Panc1 (cell line): Measurements from ENCODE around the gene OVOL2. TPM values are rescaled to one million over a fixed set of nuclear protein-coding genes. Genes with fewer than 3 reads are reported as not detected.
A peak's percentile ranks its signal among the peaks of the same experiment; 100 is the strongest.

ENCODE experiments used
- ATAC-seq: fragments of 200-7000 bp; cut with Tn5 transposase; 2 replicates; pipeline ENCODE4 v1.9.1; 2020; ENCODE audit warnings: mild to moderate bottlenecking, moderate library complexity
- BruUV-seq: library from RNA; stranded (reverse); fragments of 400-500 nt; replicated peaks from 2 replicates; lab custom pipeline; 2021; lab: Mats Ljungman, UMichigan
- CTCF ChIA-PET: fragments of 300-600 bp; sonication (Branson Sonifier 250); formaldehyde crosslinking; loops from one replicate; lab custom pipeline; 2022; ENCODE audit warnings: antibody characterized with exemption; lab: Charles Lee
- POLR2A ChIA-PET: fragments of 300-600 bp; sonication (Branson Sonifier 250); formaldehyde crosslinking; loops from one replicate; lab custom pipeline; 2022; ENCODE audit warnings: antibody characterized with exemption; lab: Charles Lee
- DNase-seq: peaks from one replicate; pipeline ENCODE4 v3.0.0-alpha.2; 2010; ENCODE audit warnings: low read depth, low spot score
- H3K27ac ChIP-seq: 2 replicates; pipeline ENCODE4 v1.5.1; 2011; ENCODE audit warnings: mild to moderate bottlenecking, low read length, inconsistent platforms
- H3K27me3 ChIP-seq: fragments of 200-500 bp; sonication (Bioruptor generic); 2 replicates; pipeline ENCODE4 v1.6.0; 2014; ENCODE audit warnings: low read length, inconsistent platforms; ENCODE audit not compliant: control insufficient read depth, insufficient read depth
- H3K36me3 ChIP-seq: fragments of 200-500 bp; sonication (Bioruptor generic); 2 replicates; pipeline ENCODE4 v1.5.1; 2014; ENCODE audit warnings: inconsistent platforms, mild to moderate bottlenecking, low read length, moderate library complexity; ENCODE audit not compliant: control insufficient read depth, insufficient read depth
- H3K4me1 ChIP-seq: 2 replicates; pipeline ENCODE4 v1.5.1; 2011; ENCODE audit warnings: inconsistent platforms, mild to moderate bottlenecking, low read length, moderate library complexity; ENCODE audit not compliant: control insufficient read depth, insufficient read depth
- H3K4me3 ChIP-seq, 2 experiments: 2 replicates each; pipeline ENCODE4 v1.5.1; 2011 to 2012; ENCODE audit warnings: low read depth in 2 of 2, low read length in 2 of 2, mild to moderate bottlenecking in 2 of 2, inconsistent platforms in 1 of 2, moderate library complexity in 1 of 2
- H3K9me3 ChIP-seq: fragments of 200-500 bp; sonication (Bioruptor generic); 2 replicates; pipeline ENCODE4 v1.5.1; 2014; ENCODE audit warnings: low read depth, mild to moderate bottlenecking, inconsistent platforms, low read length, moderate library complexity; ENCODE audit not compliant: control insufficient read depth, insufficient read depth
- POLR2AphosphoS5 ChIP-seq: IDR thresholded peaks from 2 replicates; pipeline ENCODE4 v1.6.1; 2012; ENCODE audit warnings: mild to moderate bottlenecking, low read depth, low read length, moderate library complexity
- REST ChIP-seq, 2 experiments: IDR thresholded peaks; 2 replicates each; pipeline ENCODE4 v1.6.1; 2011 to 2012; ENCODE audit warnings: low read depth in 2 of 2, control low read depth in 1 of 2, low read length in 1 of 2, mild to moderate bottlenecking in 1 of 2, moderate library complexity in 1 of 2; ENCODE audit not compliant: insufficient read depth in 1 of 2
- SIN3A ChIP-seq: IDR thresholded peaks from 2 replicates; pipeline ENCODE4 v1.6.1; 2012; ENCODE audit warnings: low read depth, mild to moderate bottlenecking, low read length, moderate library complexity, borderline replicate concordance; ENCODE audit not compliant: insufficient read depth
- TCF7L2 ChIP-seq: IDR thresholded peaks from 2 replicates; pipeline ENCODE4 v1.6.1; 2011; ENCODE audit warnings: mild to moderate bottlenecking, low read depth, low read length, inconsistent platforms
- in situ Hi-C: cut with HindIII; loops from 2 replicates; pipeline ENCODE4 v1.10.0; 2016; ENCODE audit warnings: low sequenced_read_pairs, low pct_unique_long_range_greater_than_20kb
- intact Hi-C: fragments of 100-400 bp; cut with micrococcal nuclease; formaldehyde crosslinking; loops from one replicate; pipeline ENCODE4 v1.10.0; 2022; ENCODE audit not compliant: unreplicated experiment
- total RNA-seq: library from RNA; stranded (reverse); gene quantifications from one replicate; pipeline ENCODE4 v1.2.1, GENCODE V29; 2021; ENCODE audit not compliant: unreplicated experiment
- TF ChIP-seq, protein P1 (sequence below): fragments of 450-650 bp; IDR thresholded peaks from 2 replicates; pipeline ENCODE4 v1.5.1; 2017; ENCODE audit warnings: mild to moderate bottlenecking

The OVOL2 gene
- total RNA-seq, 1 experiment from 2014 or later: 0.77 TPM

- in situ Hi-C loops: no loop called here
- intact Hi-C loops: no loop called here
Measured at GRCh38 chr20:18019068-18019467, 38.6 kb downstream of the OVOL2 start.

DNA sequence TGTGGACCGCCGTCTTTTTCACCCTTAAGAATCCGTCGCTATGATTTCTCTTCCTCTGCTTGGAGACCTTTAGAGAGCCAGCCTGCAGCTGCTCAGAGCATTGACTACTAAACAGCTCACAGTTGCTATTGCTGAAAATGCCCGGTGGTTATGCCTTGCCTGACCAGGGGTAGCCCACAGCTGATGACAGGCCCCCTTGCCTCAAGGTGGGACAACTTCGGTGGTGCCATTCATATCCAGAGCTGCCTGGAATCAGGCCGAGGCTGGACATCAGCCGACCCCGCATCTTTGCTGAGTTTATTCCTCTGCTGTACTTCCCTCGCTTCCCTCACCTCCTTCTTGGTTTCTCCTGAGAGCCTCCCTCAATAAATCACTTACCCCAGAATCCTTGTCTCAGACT lies 39.6 kb downstream of the OVOL2 start:
- CTCF ChIA-PET: interaction anchor here (0.6 kb wide), 1 partner anchor 336 kb away, joined by 4 read pairs; the partner anchor contains the start of gene RRBP1
- Histone ChIP-seq H3K36me3 (no peaks in the 10 kb centered on the region), H3K27me3 (no peaks in the 10 kb centered on the region), H3K9me3 (no peaks in the 10 kb centered on the region), H3K27ac (no peak overlapping the region), H3K4me1 (no peaks in the 10 kb centered on the region), H3K4me3 (no peak overlapping the region)
- no TSS peak for BruUV-seq
- in situ Hi-C loops: no loop called here
- DNase-seq: no peak
- POLR2A ChIA-PET: no interaction called here
- intact Hi-C loops: no loop called here
- no peak for ATAC-seq
- TF ChIP-seq TCF7L2 (no peak), POLR2AphosphoS5 (no peak), SIN3A (no peak), REST (IDR thresholded peaks at IDR 0.05; ENCODE audit: insufficient read depth in 1 of 2, low read depth in 2 of 2, low read length in 1 of 2) (no peak)
- TF ChIP-seq, protein P1, sequence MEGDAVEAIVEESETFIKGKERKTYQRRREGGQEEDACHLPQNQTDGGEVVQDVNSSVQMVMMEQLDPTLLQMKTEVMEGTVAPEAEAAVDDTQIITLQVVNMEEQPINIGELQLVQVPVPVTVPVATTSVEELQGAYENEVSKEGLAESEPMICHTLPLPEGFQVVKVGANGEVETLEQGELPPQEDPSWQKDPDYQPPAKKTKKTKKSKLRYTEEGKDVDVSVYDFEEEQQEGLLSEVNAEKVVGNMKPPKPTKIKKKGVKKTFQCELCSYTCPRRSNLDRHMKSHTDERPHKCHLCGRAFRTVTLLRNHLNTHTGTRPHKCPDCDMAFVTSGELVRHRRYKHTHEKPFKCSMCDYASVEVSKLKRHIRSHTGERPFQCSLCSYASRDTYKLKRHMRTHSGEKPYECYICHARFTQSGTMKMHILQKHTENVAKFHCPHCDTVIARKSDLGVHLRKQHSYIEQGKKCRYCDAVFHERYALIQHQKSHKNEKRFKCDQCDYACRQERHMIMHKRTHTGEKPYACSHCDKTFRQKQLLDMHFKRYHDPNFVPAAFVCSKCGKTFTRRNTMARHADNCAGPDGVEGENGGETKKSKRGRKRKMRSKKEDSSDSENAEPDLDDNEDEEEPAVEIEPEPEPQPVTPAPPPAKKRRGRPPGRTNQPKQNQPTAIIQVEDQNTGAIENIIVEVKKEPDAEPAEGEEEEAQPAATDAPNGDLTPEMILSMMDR: no peak

More at GRCh38 chr20:18019068-18019467, 38.6 kb downstream of the OVOL2 start:
- ChIA-PET CTCF (no interaction called here), POLR2A (no interaction called here)
- no TSS peak for BruUV-seq
- TF ChIP-seq SIN3A: no peak
- TF ChIP-seq, protein P1: no peak; the same call in 1 of the 2 replicates
- TF ChIP-seq POLR2AphosphoS5: no peak
- TF ChIP-seq TCF7L2: no peak
- TF ChIP-seq REST (IDR thresholded peaks at IDR 0.05; ENCODE audit: insufficient read depth in 1 of 2, low read depth in 2 of 2, low read length in 1 of 2): no peak
- DNase-seq: peak; percentile 28
- H3K27me3 ChIP-seq: no peaks in the 10 kb centered on the region
- no peaks in the 10 kb centered on the region for H3K36me3 ChIP-seq
- ATAC-seq: no peak
- no peak overlapping the region for H3K27ac ChIP-seq
- no peak overlapping the region for H3K4me3 ChIP-seq
- no peaks in the 10 kb centered on the region for H3K4me1 ChIP-seq
- H3K9me3 ChIP-seq: no peaks in the 10 kb centered on the region
